HEK293 (cell line): Measurements from ENCODE around the gene FAM219B.

Experiments used
- FEZF1 ChIP-seq: fragments of 450-650 bp; formaldehyde crosslinking; IDR thresholded peaks from 2 replicates; pipeline ENCODE4 v1.5.1; 2016; ENCODE audit warnings: missing biosample characterization, missing genetic modification characterization
- HOXC10 ChIP-seq: sonication (generic); formaldehyde crosslinking; IDR thresholded peaks from 2 replicates; pipeline ENCODE4 v1.8.1; 2023; ENCODE audit warnings: mild to moderate bottlenecking, missing genetic modification reagents
- KLF10 ChIP-seq: fragments of 450-650 bp; IDR thresholded peaks from 2 replicates; pipeline ENCODE4 v1.5.1; 2018; ENCODE audit warnings: missing biosample characterization, mild to moderate bottlenecking, missing genetic modification characterization
- TCF7L2 ChIP-seq: IDR thresholded peaks from 2 replicates; pipeline ENCODE4 v1.6.1; 2011; ENCODE audit warnings: low read depth, mild to moderate bottlenecking, inconsistent platforms, low read length, moderate library complexity, borderline replicate concordance
- WT1 ChIP-seq: fragments of 450-650 bp; formaldehyde crosslinking; IDR thresholded peaks from 2 replicates; pipeline ENCODE4 v1.5.1; 2016; ENCODE audit warnings: missing biosample characterization, missing genetic modification characterization
- ZBTB20 ChIP-seq: fragments of 450-650 bp; formaldehyde crosslinking; IDR thresholded peaks from 2 replicates; pipeline ENCODE4 v1.5.1; 2016; ENCODE audit warnings: missing biosample characterization, missing genetic modification characterization
- ZNF10 ChIP-seq: fragments of 450-650 bp; formaldehyde crosslinking; IDR thresholded peaks from 2 replicates; pipeline ENCODE4 v1.5.1; 2017; ENCODE audit warnings: missing biosample characterization, missing genetic modification characterization
- ZNF133 ChIP-seq: fragments of 450-650 bp; formaldehyde crosslinking; IDR thresholded peaks from 2 replicates; pipeline ENCODE4 v1.5.1; 2016; ENCODE audit warnings: missing biosample characterization, missing genetic modification characterization
- ZNF202 ChIP-seq: fragments of 450-650 bp; formaldehyde crosslinking; IDR thresholded peaks from 2 replicates; pipeline ENCODE4 v1.5.1; 2016; ENCODE audit warnings: missing biosample characterization, missing genetic modification characterization, borderline replicate concordance
- ZNF211 ChIP-seq: fragments of 450-650 bp; formaldehyde crosslinking; IDR thresholded peaks from 2 replicates; pipeline ENCODE4 v1.5.1; 2016; ENCODE audit warnings: low read depth, missing biosample characterization, missing genetic modification characterization
- ZNF423 ChIP-seq: fragments of 450-650 bp; formaldehyde crosslinking; IDR thresholded peaks from 2 replicates; pipeline ENCODE4 v1.5.1; 2016; ENCODE audit warnings: missing biosample characterization, missing genetic modification characterization
- ZNF658 ChIP-seq: fragments of 450-650 bp; formaldehyde crosslinking; IDR thresholded peaks from 2 replicates; pipeline ENCODE4; 2016; ENCODE audit warnings: missing biosample characterization, missing genetic modification characterization
- ZNF660 ChIP-seq: fragments of 450-650 bp; IDR thresholded peaks from 2 replicates; pipeline ENCODE4 v1.5.1; 2018; ENCODE audit warnings: missing biosample characterization, mild to moderate bottlenecking, missing genetic modification characterization
- ZNF670 ChIP-seq: fragments of 450-650 bp; formaldehyde crosslinking; IDR thresholded peaks from 2 replicates; pipeline ENCODE4 v1.5.1; 2016; ENCODE audit warnings: missing biosample characterization, missing genetic modification characterization, low read depth
- ZNF785 ChIP-seq: fragments of 450-650 bp; formaldehyde crosslinking; IDR thresholded peaks from 2 replicates; pipeline ENCODE4 v1.5.1; 2016; ENCODE audit warnings: missing biosample characterization, missing genetic modification characterization
- ZNF791 ChIP-seq: fragments of 450-650 bp; formaldehyde crosslinking; IDR thresholded peaks from 2 replicates; pipeline ENCODE4 v1.5.1; 2016; ENCODE audit warnings: missing biosample characterization, missing genetic modification characterization
- TF ChIP-seq, protein P1 (sequence below): fragments of 450-650 bp; formaldehyde crosslinking; IDR thresholded peaks from 2 replicates; pipeline ENCODE4 v1.5.1; 2016; ENCODE audit warnings: missing biosample characterization, missing genetic modification characterization
- TF ChIP-seq, protein P2 (sequence below): fragments of 450-650 bp; formaldehyde crosslinking; IDR thresholded peaks from 2 replicates; pipeline ENCODE4 v1.5.1; 2017; ENCODE audit warnings: missing biosample characterization, missing genetic modification characterization
- TF ChIP-seq, protein P3 (sequence below): fragments of 450-650 bp; formaldehyde crosslinking; IDR thresholded peaks from 2 replicates; pipeline ENCODE4 v1.5.1; 2016; ENCODE audit warnings: missing biosample characterization, missing genetic modification characterization
- TF ChIP-seq, protein P4 (sequence below): fragments of 450-650 bp; formaldehyde crosslinking; IDR thresholded peaks from 2 replicates; pipeline ENCODE4 v1.5.1; 2016; ENCODE audit warnings: missing biosample characterization, missing genetic modification characterization
- TF ChIP-seq, protein P5 (sequence below): fragments of 450-650 bp; formaldehyde crosslinking; IDR thresholded peaks from 2 replicates; pipeline ENCODE4 v1.5.1; 2016; ENCODE audit warnings: missing biosample characterization, missing genetic modification characterization
- TF ChIP-seq, protein P6 (sequence below): fragments of 450-650 bp; formaldehyde crosslinking; IDR thresholded peaks from 2 replicates; pipeline ENCODE4 v1.5.1; 2016; ENCODE audit warnings: missing biosample characterization, missing genetic modification characterization
- TF ChIP-seq, protein P7 (sequence below): fragments of 450-650 bp; formaldehyde crosslinking; conservative IDR thresholded peaks from 2 replicates; pipeline ENCODE4 v1.5.1; 2016; ENCODE audit warnings: low read depth, missing biosample characterization, missing genetic modification characterization

FAM219B gene

DNA sequence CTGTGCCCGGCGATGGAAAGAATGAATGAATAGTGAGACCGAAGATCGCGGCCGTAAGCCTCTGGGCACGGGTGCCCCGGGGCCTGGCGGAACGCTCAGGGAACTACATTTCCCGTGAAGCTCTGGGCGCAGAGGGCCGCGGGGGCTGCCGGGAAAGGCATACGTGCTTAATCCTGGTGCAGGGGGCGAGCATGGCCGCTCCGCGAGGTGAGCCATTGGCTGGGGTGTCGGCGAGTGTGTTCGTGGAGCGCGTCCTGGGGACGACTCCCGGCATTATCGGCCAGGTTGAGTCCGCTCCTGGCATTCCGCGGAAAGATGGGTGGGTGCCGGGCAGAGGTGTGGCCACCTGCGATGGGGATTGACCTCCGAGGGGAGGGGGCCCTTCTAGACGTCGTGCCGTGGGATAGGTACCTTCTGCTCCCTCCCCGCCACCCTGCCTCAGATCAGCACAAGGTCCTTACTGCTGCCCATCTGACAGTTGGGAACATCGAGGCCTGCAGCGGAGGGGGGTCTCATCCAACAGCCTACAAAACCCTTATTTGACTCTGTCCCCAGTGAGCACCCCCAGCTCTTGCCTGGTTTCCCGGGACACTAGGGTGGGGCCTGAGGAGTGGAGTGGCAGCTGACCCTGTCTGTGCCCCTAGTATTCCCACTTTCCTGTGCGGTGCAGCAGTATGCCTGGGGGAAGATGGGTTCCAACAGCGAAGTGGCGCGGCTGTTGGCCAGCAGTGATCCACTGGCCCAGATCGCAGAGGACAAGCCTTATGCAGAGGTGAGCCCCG is 16.6 kb downstream of the FAM219B start, which contains the start of gene MPI (continued):
- TF ChIP-seq, protein P1, sequence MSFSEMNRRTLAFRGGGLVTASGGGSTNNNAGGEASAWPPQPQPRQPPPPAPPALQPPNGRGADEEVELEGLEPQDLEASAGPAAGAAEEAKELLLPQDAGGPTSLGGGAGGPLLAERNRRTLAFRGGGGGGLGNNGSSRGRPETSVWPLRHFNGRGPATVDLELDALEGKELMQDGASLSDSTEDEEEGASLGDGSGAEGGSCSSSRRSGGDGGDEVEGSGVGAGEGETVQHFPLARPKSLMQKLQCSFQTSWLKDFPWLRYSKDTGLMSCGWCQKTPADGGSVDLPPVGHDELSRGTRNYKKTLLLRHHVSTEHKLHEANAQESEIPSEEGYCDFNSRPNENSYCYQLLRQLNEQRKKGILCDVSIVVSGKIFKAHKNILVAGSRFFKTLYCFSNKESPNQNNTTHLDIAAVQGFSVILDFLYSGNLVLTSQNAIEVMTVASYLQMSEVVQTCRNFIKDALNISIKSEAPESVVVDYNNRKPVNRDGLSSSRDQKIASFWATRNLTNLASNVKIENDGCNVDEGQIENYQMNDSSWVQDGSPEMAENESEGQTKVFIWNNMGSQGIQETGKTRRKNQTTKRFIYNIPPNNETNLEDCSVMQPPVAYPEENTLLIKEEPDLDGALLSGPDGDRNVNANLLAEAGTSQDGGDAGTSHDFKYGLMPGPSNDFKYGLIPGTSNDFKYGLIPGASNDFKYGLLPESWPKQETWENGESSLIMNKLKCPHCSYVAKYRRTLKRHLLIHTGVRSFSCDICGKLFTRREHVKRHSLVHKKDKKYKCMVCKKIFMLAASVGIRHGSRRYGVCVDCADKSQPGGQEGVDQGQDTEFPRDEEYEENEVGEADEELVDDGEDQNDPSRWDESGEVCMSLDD = peak; percentile 85
- TF ChIP-seq ZNF423 (tag by site-specific recombination) = peak; percentile 42
- TF ChIP-seq ZNF785 (tag by site-specific recombination) = no peak
- TF ChIP-seq WT1 (tag by site-specific recombination) = peak; percentile 69; the same call in 1 of the 2 replicates
- no peak for TF ChIP-seq ZNF658 (tag by site-specific recombination)
- no peak for TF ChIP-seq ZNF133 (tag by site-specific recombination)
- TF ChIP-seq, protein P2, sequence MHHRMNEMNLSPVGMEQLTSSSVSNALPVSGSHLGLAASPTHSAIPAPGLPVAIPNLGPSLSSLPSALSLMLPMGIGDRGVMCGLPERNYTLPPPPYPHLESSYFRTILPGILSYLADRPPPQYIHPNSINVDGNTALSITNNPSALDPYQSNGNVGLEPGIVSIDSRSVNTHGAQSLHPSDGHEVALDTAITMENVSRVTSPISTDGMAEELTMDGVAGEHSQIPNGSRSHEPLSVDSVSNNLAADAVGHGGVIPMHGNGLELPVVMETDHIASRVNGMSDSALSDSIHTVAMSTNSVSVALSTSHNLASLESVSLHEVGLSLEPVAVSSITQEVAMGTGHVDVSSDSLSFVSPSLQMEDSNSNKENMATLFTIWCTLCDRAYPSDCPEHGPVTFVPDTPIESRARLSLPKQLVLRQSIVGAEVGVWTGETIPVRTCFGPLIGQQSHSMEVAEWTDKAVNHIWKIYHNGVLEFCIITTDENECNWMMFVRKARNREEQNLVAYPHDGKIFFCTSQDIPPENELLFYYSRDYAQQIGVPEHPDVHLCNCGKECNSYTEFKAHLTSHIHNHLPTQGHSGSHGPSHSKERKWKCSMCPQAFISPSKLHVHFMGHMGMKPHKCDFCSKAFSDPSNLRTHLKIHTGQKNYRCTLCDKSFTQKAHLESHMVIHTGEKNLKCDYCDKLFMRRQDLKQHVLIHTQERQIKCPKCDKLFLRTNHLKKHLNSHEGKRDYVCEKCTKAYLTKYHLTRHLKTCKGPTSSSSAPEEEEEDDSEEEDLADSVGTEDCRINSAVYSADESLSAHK (tag by site-specific recombination) = 0 out of 2 replicates have a peak, but pooled peaks have one; percentile 25
- TF ChIP-seq, protein P3, sequence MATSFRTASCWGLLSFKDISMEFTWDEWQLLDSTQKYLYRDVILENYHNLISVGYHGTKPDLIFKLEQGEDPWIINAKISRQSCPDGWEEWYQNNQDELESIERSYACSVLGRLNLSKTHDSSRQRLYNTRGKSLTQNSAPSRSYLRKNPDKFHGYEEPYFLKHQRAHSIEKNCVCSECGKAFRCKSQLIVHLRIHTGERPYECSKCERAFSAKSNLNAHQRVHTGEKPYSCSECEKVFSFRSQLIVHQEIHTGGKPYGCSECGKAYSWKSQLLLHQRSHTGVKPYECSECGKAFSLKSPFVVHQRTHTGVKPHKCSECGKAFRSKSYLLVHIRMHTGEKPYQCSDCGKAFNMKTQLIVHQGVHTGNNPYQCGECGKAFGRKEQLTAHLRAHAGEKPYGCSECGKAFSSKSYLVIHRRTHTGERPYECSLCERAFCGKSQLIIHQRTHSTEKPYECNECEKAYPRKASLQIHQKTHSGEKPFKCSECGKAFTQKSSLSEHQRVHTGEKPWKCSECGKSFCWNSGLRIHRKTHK (tag by site-specific recombination) = no peak
- TF ChIP-seq ZBTB20 (tag by site-specific recombination) = peak; percentile 97
- TF ChIP-seq TCF7L2 = no peak
- TF ChIP-seq, protein P4, sequence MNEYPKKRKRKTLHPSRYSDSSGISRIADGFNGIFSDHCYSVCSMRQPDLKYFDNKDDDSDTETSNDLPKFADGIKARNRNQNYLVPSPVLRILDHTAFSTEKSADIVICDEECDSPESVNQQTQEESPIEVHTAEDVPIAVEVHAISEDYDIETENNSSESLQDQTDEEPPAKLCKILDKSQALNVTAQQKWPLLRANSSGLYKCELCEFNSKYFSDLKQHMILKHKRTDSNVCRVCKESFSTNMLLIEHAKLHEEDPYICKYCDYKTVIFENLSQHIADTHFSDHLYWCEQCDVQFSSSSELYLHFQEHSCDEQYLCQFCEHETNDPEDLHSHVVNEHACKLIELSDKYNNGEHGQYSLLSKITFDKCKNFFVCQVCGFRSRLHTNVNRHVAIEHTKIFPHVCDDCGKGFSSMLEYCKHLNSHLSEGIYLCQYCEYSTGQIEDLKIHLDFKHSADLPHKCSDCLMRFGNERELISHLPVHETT (tag by site-specific recombination) = peak; percentile 88
- no peak for TF ChIP-seq HOXC10 (CRISPR knock-in tag)
- TF ChIP-seq ZNF791 (tag by site-specific recombination) = no peak
- TF ChIP-seq ZNF670 = no peak
- TF ChIP-seq ZNF10 (tag by site-specific recombination) = peak; percentile 56; the same call in 1 of the 2 replicates
- TF ChIP-seq, protein P5, sequence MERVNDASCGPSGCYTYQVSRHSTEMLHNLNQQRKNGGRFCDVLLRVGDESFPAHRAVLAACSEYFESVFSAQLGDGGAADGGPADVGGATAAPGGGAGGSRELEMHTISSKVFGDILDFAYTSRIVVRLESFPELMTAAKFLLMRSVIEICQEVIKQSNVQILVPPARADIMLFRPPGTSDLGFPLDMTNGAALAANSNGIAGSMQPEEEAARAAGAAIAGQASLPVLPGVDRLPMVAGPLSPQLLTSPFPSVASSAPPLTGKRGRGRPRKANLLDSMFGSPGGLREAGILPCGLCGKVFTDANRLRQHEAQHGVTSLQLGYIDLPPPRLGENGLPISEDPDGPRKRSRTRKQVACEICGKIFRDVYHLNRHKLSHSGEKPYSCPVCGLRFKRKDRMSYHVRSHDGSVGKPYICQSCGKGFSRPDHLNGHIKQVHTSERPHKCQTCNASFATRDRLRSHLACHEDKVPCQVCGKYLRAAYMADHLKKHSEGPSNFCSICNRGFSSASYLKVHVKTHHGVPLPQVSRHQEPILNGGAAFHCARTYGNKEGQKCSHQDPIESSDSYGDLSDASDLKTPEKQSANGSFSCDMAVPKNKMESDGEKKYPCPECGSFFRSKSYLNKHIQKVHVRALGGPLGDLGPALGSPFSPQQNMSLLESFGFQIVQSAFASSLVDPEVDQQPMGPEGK (tag by site-specific recombination) = peak; percentile 96
- TF ChIP-seq, protein P6, sequence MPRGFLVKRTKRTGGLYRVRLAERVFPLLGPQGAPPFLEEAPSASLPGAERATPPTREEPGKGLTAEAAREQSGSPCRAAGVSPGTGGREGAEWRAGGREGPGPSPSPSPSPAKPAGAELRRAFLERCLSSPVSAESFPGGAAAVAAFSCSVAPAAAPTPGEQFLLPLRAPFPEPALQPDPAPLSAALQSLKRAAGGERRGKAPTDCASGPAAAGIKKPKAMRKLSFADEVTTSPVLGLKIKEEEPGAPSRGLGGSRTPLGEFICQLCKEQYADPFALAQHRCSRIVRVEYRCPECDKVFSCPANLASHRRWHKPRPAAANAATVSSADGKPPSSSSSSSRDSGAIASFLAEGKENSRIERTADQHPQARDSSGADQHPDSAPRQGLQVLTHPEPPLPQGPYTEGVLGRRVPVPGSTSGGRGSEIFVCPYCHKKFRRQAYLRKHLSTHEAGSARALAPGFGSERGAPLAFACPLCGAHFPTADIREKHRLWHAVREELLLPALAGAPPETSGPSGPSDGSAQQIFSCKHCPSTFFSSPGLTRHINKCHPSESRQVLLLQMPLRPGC (tag by site-specific recombination) = peak; percentile 53; the same call in 1 of the 2 replicates
- 0 out of 2 replicates have a peak, but pooled peaks have one; percentile 44 for TF ChIP-seq ZNF660 (tag by site-specific recombination)
- 0 out of 2 replicates have a peak, but pooled peaks have one; percentile 1 for TF ChIP-seq FEZF1 (tag by site-specific recombination)
- TF ChIP-seq KLF10 (tag by site-specific recombination) = peak; percentile 51
- no peak for TF ChIP-seq ZNF211 (tag by site-specific recombination)
- TF ChIP-seq, protein P7, sequence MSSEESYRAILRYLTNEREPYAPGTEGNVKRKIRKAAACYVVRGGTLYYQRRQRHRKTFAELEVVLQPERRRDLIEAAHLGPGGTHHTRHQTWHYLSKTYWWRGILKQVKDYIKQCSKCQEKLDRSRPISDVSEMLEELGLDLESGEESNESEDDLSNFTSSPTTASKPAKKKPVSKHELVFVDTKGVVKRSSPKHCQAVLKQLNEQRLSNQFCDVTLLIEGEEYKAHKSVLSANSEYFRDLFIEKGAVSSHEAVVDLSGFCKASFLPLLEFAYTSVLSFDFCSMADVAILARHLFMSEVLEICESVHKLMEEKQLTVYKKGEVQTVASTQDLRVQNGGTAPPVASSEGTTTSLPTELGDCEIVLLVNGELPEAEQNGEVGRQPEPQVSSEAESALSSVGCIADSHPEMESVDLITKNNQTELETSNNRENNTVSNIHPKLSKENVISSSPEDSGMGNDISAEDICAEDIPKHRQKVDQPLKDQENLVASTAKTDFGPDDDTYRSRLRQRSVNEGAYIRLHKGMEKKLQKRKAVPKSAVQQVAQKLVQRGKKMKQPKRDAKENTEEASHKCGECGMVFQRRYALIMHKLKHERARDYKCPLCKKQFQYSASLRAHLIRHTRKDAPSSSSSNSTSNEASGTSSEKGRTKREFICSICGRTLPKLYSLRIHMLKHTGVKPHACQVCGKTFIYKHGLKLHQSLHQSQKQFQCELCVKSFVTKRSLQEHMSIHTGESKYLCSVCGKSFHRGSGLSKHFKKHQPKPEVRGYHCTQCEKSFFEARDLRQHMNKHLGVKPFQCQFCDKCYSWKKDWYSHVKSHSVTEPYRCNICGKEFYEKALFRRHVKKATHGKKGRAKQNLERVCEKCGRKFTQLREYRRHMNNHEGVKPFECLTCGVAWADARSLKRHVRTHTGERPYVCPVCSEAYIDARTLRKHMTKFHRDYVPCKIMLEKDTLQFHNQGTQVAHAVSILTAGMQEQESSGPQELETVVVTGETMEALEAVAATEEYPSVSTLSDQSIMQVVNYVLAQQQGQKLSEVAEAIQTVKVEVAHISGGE (tag by site-specific recombination) = peak; percentile 41; the same call in 1 of the 2 replicates
- TF ChIP-seq ZNF202 (tag by site-specific recombination) = no peak
